GM18502 (cell line): ENCODE results near the gene CAMK2B.
"Not testable (repeated sequence)": the region's sequence is repeated elsewhere in the genome, so short reads cannot be mapped to it uniquely, and the experiment has no call there.

Experiments used
- ATAC-seq: cut with Tn5 transposase; IDR thresholded peaks from one replicate; pipeline ENCODE4 v1.9.1; 2021; ENCODE audit warnings: mild to moderate bottlenecking; ENCODE audit not compliant: unreplicated experiment, poor library complexity

Gene CAMK2B

GRCh38 chr7:44201813-44202212 is 123.6 kb downstream of the CAMK2B start:
- ATAC-seq, result no peak

GRCh38 chr7:44200699-44201461 is 124.5 kb downstream of the CAMK2B start, which contains the start of gene YKT6:
YKT6 (plus strand) TSS chr7:44200978; CDS start chr7:44201136, 158 bp downstream.
- peak; percentile 99 for ATAC-seq

GRCh38 chr7:44200163-44200562 is 125.2 kb downstream of the CAMK2B start:
- not testable (repeated sequence) for ATAC-seq

GRCh38 chr7:44197474-44197873 is 127.9 kb downstream of the CAMK2B start:
- no peak for ATAC-seq

- no peak for ATAC-seq
These were observed 128.9 kb downstream of the CAMK2B start for GRCh38 chr7:44196450-44196872.

GRCh38 chr7:44195889-44196288 is 129.5 kb downstream of the CAMK2B start:
- ATAC-seq, result no peak

GRCh38 chr7:44194562-44195145 is 130.7 kb downstream of the CAMK2B start:
- ATAC-seq, result no peak

GRCh38 chr7:44194069-44194468 is 131.3 kb downstream of the CAMK2B start:
- no peak for ATAC-seq

- no peak for ATAC-seq
These were observed 132.2 kb downstream of the CAMK2B start for GRCh38 chr7:44193011-44193802.

- no peak for ATAC-seq
These were observed 134.2 kb downstream of the CAMK2B start for GRCh38 chr7:44191171-44191570.

- no peak for ATAC-seq
These were observed 135.2 kb downstream of the CAMK2B start for GRCh38 chr7:44189993-44190872.

GRCh38 chr7:44189286-44189992 is 136.0 kb downstream of the CAMK2B start, which contains the start of gene GCK:
GCK (minus strand) TSS chr7:44189439; CDS start chr7:44188953, 486 bp downstream.
- no peak for ATAC-seq

- ATAC-seq, result no peak
These were observed 136.7 kb downstream of the CAMK2B start for GRCh38 chr7:44188480-44189225.

- no peak for ATAC-seq
These were observed 137.6 kb downstream of the CAMK2B start for GRCh38 chr7:44187636-44188416.

GRCh38 chr7:44186736-44187135 is 138.7 kb downstream of the CAMK2B start:
- ATAC-seq, result no peak

GRCh38 chr7:44185729-44186128 is 139.7 kb downstream of the CAMK2B start:
- no peak for ATAC-seq

GRCh38 chr7:44184873-44185446 is 140.4 kb downstream of the CAMK2B start:
- ATAC-seq, result no peak
